Kidney epithelial cell (primary cell): ENCODE data around the gene GRM4. TPM values are rescaled to one million over a fixed set of nuclear protein-coding genes. Genes with fewer than 3 reads are reported as not detected.

ENCODE experiments used
- DNase-seq: peaks from one replicate; pipeline ENCODE4 v3.0.0-alpha.2; 2010; ENCODE audit warnings: low read depth
- H3K27me3 ChIP-seq: 2 replicates; pipeline ENCODE4 v1.6.0; 2011; ENCODE audit warnings: low read length; ENCODE audit not compliant: control insufficient read depth, insufficient read depth
- H3K36me3 ChIP-seq: 2 replicates; pipeline ENCODE4 v1.5.1; 2011; ENCODE audit warnings: low read length; ENCODE audit not compliant: control insufficient read depth, insufficient read depth
- H3K4me3 ChIP-seq: 2 replicates; pipeline ENCODE4 v1.5.1; 2011; ENCODE audit warnings: low read depth, mild to moderate bottlenecking, control low read depth, low read length
- total RNA-seq: library from RNA; depleted of rRNA; stranded (reverse); fragments of >200 nt; gene quantifications from 2 replicates; pipeline ENCODE4 v1.2.3, GENCODE V29; 2015
- TF ChIP-seq, protein P1 (sequence below): IDR thresholded peaks from 2 replicates; pipeline ENCODE4 v1.5.1; 2011; ENCODE audit warnings: mild to moderate bottlenecking, moderate library complexity, low read length, control low read depth, inconsistent platforms; ENCODE audit not compliant: insufficient read depth, poor library complexity, severe bottlenecking

GRM4 gene
- total RNA-seq, 1 donor from 2014 or later: not detected

DNA sequence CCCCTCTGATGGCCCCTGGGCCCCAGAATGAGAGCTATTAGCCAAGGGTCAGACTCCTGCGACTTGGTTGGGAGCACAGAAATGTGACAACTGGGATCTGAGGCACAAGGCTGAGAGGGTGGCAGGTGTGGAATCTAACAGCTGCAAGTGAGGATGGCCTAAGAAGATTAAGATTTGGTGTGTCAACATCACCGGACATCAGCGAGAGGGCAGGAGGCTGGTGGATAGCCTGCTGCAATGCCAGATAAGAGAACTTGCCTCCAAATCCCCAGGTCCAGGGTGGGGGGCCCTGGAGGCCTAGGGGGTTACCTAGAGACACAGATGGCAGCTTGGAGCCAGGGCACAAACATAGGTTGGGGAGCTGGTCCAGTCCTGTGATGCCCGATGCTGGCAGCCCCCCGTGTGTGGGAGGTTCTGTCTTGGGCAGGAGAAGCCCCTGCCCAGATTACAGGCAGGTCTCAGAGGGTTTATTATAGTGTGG lies 155.8 kb downstream of the GRM4 start:
- no peak for DNase-seq
- Histone ChIP-seq H3K36me3 (no peaks in the 10 kb centered on the region), H3K27me3 (peaks cover 12% of the 10 kb centered on the region), H3K4me3 (no peak overlapping the region)
- TF ChIP-seq, protein P1, sequence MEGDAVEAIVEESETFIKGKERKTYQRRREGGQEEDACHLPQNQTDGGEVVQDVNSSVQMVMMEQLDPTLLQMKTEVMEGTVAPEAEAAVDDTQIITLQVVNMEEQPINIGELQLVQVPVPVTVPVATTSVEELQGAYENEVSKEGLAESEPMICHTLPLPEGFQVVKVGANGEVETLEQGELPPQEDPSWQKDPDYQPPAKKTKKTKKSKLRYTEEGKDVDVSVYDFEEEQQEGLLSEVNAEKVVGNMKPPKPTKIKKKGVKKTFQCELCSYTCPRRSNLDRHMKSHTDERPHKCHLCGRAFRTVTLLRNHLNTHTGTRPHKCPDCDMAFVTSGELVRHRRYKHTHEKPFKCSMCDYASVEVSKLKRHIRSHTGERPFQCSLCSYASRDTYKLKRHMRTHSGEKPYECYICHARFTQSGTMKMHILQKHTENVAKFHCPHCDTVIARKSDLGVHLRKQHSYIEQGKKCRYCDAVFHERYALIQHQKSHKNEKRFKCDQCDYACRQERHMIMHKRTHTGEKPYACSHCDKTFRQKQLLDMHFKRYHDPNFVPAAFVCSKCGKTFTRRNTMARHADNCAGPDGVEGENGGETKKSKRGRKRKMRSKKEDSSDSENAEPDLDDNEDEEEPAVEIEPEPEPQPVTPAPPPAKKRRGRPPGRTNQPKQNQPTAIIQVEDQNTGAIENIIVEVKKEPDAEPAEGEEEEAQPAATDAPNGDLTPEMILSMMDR: no peak

DNA sequence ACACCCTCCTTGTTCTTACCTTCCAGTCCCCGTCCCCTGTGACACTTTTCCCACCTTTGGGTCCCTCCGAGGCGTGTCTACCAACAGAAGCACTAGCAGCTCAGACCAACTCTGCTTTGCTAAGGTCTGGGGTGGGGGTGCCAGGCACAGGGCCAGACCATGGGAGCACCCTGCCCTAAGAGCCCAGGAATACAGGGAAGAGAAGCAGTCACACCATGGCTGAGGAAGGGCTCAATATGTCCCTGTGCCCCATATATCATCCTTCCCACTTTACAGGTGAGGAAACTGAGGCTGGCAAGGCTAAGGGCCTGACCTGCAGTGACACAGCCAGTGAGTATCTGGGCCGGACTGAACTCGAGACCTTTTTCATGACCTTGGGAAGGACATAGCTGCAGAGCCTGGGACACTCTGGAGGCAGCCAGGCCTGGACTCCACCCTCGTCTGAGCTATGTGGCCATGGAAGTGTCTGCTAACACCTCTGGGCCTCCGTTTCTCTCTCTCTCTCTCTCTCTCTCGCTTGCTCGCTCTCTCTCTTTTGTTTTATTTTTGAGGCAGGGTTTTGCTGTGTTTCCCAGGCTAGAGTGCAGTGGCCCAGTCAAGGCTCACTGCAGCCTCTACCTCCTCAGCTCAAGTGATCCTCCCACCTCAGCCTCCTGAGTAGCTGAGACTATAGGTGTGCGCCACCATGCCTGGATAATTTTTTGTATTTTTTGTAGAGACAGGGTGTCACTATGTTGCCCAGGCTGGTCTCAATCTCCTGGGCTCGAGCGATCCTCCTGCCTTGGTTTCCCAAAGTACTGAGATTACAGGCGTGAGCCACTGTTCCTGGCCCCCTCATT lies 156.7 kb downstream of the GRM4 start:
- Histone ChIP-seq H3K4me3 (no peak overlapping the region), H3K27me3 (peaks cover 12% of the 10 kb centered on the region), H3K36me3 (no peaks in the 10 kb centered on the region)
- no peak for DNase-seq
- TF ChIP-seq, protein P1: no peak

DNA sequence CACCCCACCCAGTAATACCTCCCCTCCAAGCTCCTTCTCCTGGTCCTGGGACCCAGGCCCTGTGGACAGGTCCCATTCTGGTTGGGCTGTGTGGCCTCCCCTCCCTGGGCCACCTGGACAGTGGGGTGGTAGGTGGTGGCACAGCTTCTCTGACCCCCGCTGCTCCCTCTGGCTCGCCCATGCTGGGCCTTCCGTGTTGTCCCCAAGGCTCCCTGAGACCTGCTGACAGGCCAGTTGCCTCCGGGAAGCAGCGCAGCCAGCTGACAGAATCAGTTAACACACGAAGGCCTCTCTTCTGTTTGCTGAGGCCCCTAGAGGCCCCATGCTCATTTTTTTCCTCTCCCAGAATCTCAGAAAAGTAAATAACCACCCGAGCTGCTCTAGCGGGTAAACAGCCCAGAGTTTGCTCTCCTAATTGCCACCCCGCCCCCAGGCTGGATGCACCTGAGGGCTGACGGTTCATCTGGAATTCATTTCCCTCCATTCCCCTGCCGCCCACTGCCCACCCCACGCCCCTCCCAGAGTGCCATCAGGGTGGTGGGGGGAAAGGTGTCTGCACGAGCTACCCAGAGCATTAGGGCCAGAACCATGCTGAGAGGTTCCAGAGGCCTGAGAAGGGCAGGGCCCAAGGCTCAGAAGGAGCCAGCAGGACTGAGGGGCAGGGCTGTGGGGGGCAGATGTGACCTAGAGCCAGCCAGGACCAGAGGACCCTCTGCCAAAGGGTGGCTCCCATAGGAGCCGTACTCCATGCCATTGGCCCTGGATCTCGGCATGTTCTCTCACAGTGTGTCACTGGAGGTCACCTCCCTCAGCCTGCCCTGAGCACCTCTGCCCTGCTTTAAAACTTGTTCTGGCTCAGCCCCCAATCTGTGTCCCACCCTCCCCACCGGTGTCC lies 157.5 kb downstream of the GRM4 start:
- H3K27me3 ChIP-seq: peaks cover 12% of the 10 kb centered on the region
- no peaks in the 10 kb centered on the region for H3K36me3 ChIP-seq
- H3K4me3 ChIP-seq: no peak overlapping the region
- TF ChIP-seq, protein P1: no peak
- DNase-seq: no peak

DNA sequence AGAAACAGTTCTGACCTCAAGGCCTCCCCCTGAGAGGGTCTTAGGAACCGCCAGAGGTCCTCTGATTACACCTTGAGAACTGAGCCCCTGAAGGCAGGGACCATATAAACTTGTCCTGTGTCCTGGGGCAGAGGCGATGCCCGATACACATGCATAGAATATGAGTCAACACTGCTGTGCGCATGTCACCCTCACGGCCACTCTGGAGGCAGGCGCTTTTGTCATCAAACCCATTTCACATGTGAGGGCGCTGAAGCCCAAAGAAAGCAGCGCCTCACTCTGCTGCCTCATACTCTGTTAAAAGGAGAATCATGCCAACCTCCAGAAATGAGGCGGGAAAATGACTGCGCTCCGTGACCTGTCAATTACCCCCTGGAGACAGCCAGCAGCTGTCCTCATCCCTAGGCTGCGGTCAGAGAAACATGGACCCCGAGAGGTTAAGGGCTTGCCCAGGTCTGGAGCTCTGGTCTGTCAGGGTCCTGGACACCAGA lies 158.3 kb downstream of the GRM4 start:
- DNase-seq: no peak
- Histone ChIP-seq H3K36me3 (no peaks in the 10 kb centered on the region), H3K4me3 (no peak overlapping the region), H3K27me3 (peaks cover 15% of the 10 kb centered on the region)
- TF ChIP-seq, protein P1: no peak

DNA sequence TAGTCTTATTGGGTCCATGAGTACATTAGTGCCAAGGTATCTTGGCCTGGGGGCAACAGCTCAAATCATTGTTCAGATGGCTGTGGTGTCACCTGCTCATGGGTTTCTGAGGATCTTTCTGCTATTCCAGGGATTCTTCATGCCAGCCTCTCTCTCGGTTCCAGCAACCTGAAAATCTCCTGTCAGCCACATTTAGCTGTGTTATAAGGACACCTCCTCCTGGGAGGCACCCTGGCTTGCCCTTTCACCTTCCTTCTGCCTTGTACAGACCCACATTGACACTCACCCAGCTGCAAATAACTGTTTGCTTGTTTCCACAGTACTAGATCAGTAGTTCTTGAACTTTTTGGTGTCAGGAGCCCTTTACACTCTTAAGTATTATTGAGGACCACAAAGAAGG lies 159.9 kb downstream of the GRM4 start:
- Histone ChIP-seq H3K36me3 (no peaks in the 10 kb centered on the region), H3K4me3 (no peak overlapping the region), H3K27me3 (peaks cover 15% of the 10 kb centered on the region)
- TF ChIP-seq, protein P1: no peak
- DNase-seq: no peak
